SK-N-SH (cell line): ENCODE measurements around the gene DUT.

ENCODE experiments used
- CTCF ChIP-seq: fragments of 200-600 bp; sonication (generic); IDR thresholded peaks from 2 replicates; pipeline ENCODE4 v1.6.1; 2017; ENCODE audit warnings: antibody characterized with exemption, mild to moderate bottlenecking, moderate library complexity
- EP300 ChIP-seq, 2 experiments: IDR thresholded peaks; 2 replicates each; pipeline versions ENCODE4 v1.4.0 to v1.6.1; 2012; ENCODE audit warnings: borderline replicate concordance in 1 of 2, low read depth in 1 of 2, low read length in 1 of 2
- MXI1 ChIP-seq: IDR thresholded peaks from 2 replicates; pipeline ENCODE4 v1.6.1; 2012; ENCODE audit warnings: mild to moderate bottlenecking, low read depth, low read length, improper control_type of control experiment
- POLR2AphosphoS5 ChIP-seq: IDR thresholded peaks from 2 replicates; pipeline ENCODE4 v1.6.1; 2012; ENCODE audit warnings: low read depth, low read length
- RCOR1 ChIP-seq: fragments of 150-350 bp; IDR thresholded peaks from 2 replicates; pipeline ENCODE4 v1.6.1; 2017; ENCODE audit warnings: antibody characterized with exemption, low read length
- SIN3A ChIP-seq: IDR thresholded peaks from 2 replicates; pipeline ENCODE4 v1.6.1; 2012; ENCODE audit warnings: low read depth, mild to moderate bottlenecking, low read length, moderate library complexity, borderline replicate concordance

GRCh38 chr15:48281674-48282073, 49.6 kb upstream of the DUT start:
- no peak for TF ChIP-seq RCOR1
- TF ChIP-seq CTCF: no peak
- no peak for TF ChIP-seq POLR2AphosphoS5
- no peak for TF ChIP-seq MXI1
- TF ChIP-seq EP300 (IDR thresholded peaks at IDR 0.05; ENCODE audit: borderline replicate concordance in 1 of 2, low read depth in 1 of 2, low read length in 1 of 2): no peak
- TF ChIP-seq SIN3A: no peak
